Hematopoietic multipotent progenitor cell treated with erythropoietin and hydrocortisone succinate and interleukin-3 and kit ligand, for 15 days (in vitro differentiated cells): Measurements from ENCODE around the gene SRPK3.
"Not testable (repeated sequence)": the region's sequence is repeated elsewhere in the genome, so short reads cannot be mapped to it uniquely, and the experiment has no call there.

Experiments used
- DNase-seq: peaks from one replicate; pipeline ENCODE4 v3.0.0-alpha.2; 2015; ENCODE audit warnings: low spot score

Gene SRPK3

GRCh38 chrX:153780678-153781427, at the start of gene SRPK3:
TSS of gene SRPK3 (plus strand) at chrX:153781041. CDS start at chrX:153781087, 46 bp downstream.
- no peak for DNase-seq

GRCh38 chrX:153731117-153731844, 49.6 kb upstream of the SRPK3 start:
- DNase-seq, result no peak

GRCh38 chrX:153731845-153732215, 49.0 kb upstream of the SRPK3 start:
- no peak for DNase-seq

GRCh38 chrX:153732401-153732800, 48.4 kb upstream of the SRPK3 start:
- DNase-seq, result no peak

GRCh38 chrX:153733651-153734240, 47.1 kb upstream of the SRPK3 start:
- no peak for DNase-seq

- DNase-seq, result no peak
These were observed 46.0 kb upstream of the SRPK3 start for GRCh38 chrX:153734871-153735270.

- DNase-seq, result no peak
These were observed 45.6 kb upstream of the SRPK3 start for GRCh38 chrX:153735274-153735673.

GRCh38 chrX:153736071-153736820, 44.6 kb upstream of the SRPK3 start:
- DNase-seq, result no peak

- DNase-seq, result no peak
These were observed 43.9 kb upstream of the SRPK3 start for GRCh38 chrX:153736871-153737441.

GRCh38 chrX:153738056-153738605, 42.7 kb upstream of the SRPK3 start:
- DNase-seq, result no peak

- DNase-seq, result no peak
These were observed 40.9 kb upstream of the SRPK3 start for GRCh38 chrX:153739754-153740486.

- DNase-seq, result no peak
These were observed 40.1 kb upstream of the SRPK3 start for GRCh38 chrX:153740631-153741222.

- DNase-seq, result no peak
These were observed 39.4 kb upstream of the SRPK3 start for GRCh38 chrX:153741446-153741845.

GRCh38 chrX:153742111-153742510, 38.7 kb upstream of the SRPK3 start:
- DNase-seq, result not testable (repeated sequence)

GRCh38 chrX:153742796-153743467, 37.9 kb upstream of the SRPK3 start:
- DNase-seq, result not testable (repeated sequence)

- DNase-seq, result not testable (repeated sequence)
These were observed 37.2 kb upstream of the SRPK3 start for GRCh38 chrX:153743468-153744209.

- DNase-seq, result no peak
These were observed 36.4 kb upstream of the SRPK3 start for GRCh38 chrX:153744210-153745066.

- DNase-seq, result not testable (repeated sequence)
These were observed 35.8 kb upstream of the SRPK3 start for GRCh38 chrX:153745067-153745433.
